Thoracic aorta (tissue), 2 donors: Measurements from ENCODE around the gene CXCL17. TPM values are rescaled to one million over a fixed set of nuclear protein-coding genes. Genes with fewer than 3 reads are reported as not detected.

Experiments used
- ATAC-seq: fragments of 150-250 bp; one replicate; pipeline ENCODE4 v1.8.0; 2017; ENCODE audit warnings: low read depth; ENCODE audit not compliant: insufficient number of reproducible peaks, low FRiP score
- DNase-seq: peaks from one replicate; pipeline ENCODE4 v3.0.0-alpha.2; 2020; ENCODE audit warnings: low spot score
- H3K27ac ChIP-seq, 2 donors: fragments of 200-600 bp; sonication (generic); 1 replicate in 1 of 2; 2 replicates in 1 of 2; pipeline ENCODE4 v1.5.1; 2016; ENCODE audit warnings: mild to moderate bottlenecking in 2 of 2, moderate library complexity in 2 of 2
- H3K27me3 ChIP-seq: fragments of 200-600 bp; sonication (generic); replicated peaks from 2 replicates; pipeline ENCODE4 v1.6.0; 2016; ENCODE audit warnings: mild to moderate bottlenecking; ENCODE audit not compliant: insufficient read depth
- H3K36me3 ChIP-seq: fragments of 200-600 bp; sonication (generic); one replicate; pipeline ENCODE4 v1.5.1; 2016
- H3K4me1 ChIP-seq, 2 donors: fragments of 200-600 bp; sonication (generic); 1 replicate in 1 of 2; 2 replicates in 1 of 2; pipeline versions ENCODE4 v1.5.1 to v1.6.0; 2016; ENCODE audit warnings: low read depth in 2 of 2, mild to moderate bottlenecking in 1 of 2; ENCODE audit not compliant: control insufficient read depth in 1 of 2
- H3K4me3 ChIP-seq: fragments of 200-600 bp; sonication (generic); 2 replicates; pipeline ENCODE4 v1.5.1; 2016; ENCODE audit warnings: mild to moderate bottlenecking
- H3K9me3 ChIP-seq: fragments of 200-600 bp; sonication (generic); 2 replicates; pipeline ENCODE4 v1.5.1; 2016
- CTCF ChIP-seq: fragments of 200-600 bp; sonication (generic); IDR thresholded peaks from one replicate; pipeline ENCODE4 v1.5.1; 2019; ENCODE audit warnings: antibody characterized with exemption
- total RNA-seq, 2 donors: library from RNA; depleted of rRNA; stranded (reverse); fragments of >200 nt; gene quantifications; one replicate each; pipeline versions ENCODE4 v1.1.0 to v1.2.3, GENCODE V29; 2016

Gene CXCL17
- total RNA-seq, 2 donors from 2014 or later = 1.6 TPM; not detected in 1

DNA sequence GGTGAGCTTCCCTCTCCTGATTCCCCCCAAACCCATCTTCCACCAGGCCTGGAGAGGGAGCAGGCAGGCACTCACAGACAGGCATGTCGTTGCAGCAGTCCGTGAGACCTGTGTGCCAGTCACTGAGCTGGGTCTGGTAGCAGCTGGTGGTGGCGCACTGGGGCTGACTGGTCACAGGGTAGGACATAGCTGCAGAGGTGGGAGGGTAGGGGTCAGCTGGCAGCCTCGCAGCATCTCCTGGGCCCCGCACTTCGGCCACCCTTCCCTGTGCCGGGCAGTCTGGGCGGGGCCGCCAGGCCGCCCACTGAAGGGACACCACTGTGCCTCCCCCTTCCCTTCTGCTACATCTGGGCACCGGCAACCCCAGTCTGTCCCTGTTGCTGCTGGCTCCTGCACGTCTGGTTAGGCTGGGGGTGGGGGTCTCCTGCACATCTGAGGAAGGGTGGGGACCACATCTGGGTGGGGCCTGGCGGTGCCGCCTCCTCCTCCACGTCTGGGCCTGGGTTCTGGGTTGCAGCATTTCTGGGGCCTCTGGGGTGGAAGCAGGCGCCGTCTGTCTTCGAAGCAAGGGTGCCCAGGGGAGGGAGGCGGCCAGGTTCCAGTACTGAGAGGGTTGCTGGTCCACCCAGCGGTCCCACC, 53.8 kb downstream of the CXCL17 start:
- no peak for ATAC-seq
- H3K36me3 ChIP-seq = no peaks in the 10 kb centered on the region
- peaks cover 11% of the 10 kb centered on the region for H3K27me3 ChIP-seq
- H3K4me3 ChIP-seq = no peak overlapping the region
- no peak for DNase-seq
- H3K4me1 ChIP-seq = peaks cover 3 to 6% of the 10 kb centered on the region in 2 donors
- no peak overlapping the region for H3K27ac ChIP-seq
- no peaks in the 10 kb centered on the region for H3K9me3 ChIP-seq
- no peak for TF ChIP-seq CTCF

DNA sequence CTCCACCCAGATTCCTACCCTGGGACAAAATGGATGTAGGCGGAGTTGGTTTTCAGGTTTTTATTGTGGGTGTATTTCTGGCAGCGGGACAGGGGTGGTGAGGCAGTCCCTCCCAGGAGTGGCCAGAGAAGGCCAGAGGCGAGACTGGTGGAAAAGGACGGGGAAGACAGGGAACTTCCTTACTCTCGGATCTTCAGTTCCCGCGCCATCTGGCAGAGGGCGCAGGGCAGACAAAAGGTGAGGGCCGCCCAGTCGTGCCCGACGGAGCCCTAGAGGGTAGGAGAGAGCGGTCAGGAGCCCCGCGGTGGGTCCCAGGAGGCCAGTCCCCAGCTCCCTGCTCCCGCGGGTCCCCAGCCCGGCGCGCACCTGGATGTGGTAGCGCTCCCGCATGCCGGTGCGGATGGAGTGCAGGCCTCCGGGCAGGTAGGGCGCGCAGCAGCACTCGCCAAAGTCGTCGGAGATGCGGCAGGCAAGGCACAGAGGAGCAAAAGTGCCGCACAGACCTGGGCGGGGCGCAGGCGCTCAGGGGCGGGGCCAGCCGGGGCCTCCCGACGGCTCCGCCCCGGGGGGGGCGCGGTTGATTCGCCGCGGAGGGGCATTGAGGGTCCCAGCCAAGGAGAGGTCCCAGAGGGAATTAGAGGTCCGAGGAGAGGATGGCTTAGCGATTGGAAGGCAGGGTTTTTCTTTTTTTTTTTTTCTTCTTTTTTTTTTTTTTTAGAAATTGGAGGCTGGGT, 55.6 kb downstream of the CXCL17 start:
- Histone ChIP-seq H3K4me3 (peak overlapping the region; percentile 70), H3K4me1 (peaks cover 3 to 6% of the 10 kb centered on the region in 2 donors), H3K27me3 (peaks cover 11% of the 10 kb centered on the region), H3K36me3 (no peaks in the 10 kb centered on the region), H3K9me3 (no peaks in the 10 kb centered on the region), H3K27ac (no peak overlapping the region)
- no peak for DNase-seq
- no peak for ATAC-seq
- TF ChIP-seq CTCF = peak; percentile 24

DNA sequence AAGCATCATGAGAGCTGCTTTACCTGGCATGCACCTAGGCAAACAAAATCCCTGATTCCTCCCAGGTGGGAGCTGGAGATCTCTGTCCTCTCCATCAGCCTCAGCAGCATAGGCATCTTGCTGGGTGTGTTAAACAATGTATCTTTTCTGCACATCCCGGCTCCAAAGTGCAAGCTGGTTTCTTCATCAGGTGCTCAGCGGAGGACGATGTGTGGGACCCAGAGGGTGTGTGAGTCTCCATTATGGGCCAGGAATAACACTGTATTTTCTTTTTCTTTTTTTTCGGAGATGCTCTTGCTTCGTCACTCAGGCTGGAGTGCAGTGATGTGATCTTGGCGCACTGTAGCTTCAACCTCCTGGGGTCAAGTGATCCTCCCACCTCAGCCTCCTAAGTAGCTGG, 62.6 kb downstream of the CXCL17 start:
- ATAC-seq = no peak
- Histone ChIP-seq H3K27me3 (no peaks in the 10 kb centered on the region), H3K9me3 (no peaks in the 10 kb centered on the region), H3K4me1 (no peaks in the 10 kb centered on the region), H3K36me3 (peaks cover 4% of the 10 kb centered on the region), H3K27ac (no peak overlapping the region), H3K4me3 (no peak overlapping the region)
- no peak for DNase-seq
- TF ChIP-seq CTCF = no peak

Other genes starting within 250 kb of the CXCL17 start
- gene DEDD2, start 225.3 kb downstream of the CXCL17 start, total RNA-seq = 10 to 100 TPM; 21.7 to 33.2 TPM
- gene ZNF526, start 222.6 kb downstream of the CXCL17 start, total RNA-seq = 10 to 100 TPM in 1 of 2 donors, 1 to 10 TPM in 1; 7.9 to 10.3 TPM
- gene GSK3A, start 200.3 kb downstream of the CXCL17 start, total RNA-seq = 10 to 100 TPM; 23.7 to 26.9 TPM
- 10 to 100 TPM; 46.6 to 49.8 TPM for gene ERF, start 187.8 kb downstream of the CXCL17 start, total RNA-seq
- 100 to 1,000 TPM in 1 of 2 donors, 10 to 100 TPM in 1; 57.1 to 112 TPM for gene CIC, start 173.7 kb downstream of the CXCL17 start, total RNA-seq
- gene PRR19, start 140.8 kb downstream of the CXCL17 start, total RNA-seq = not detected
- gene PAFAH1B3, start 140.3 kb downstream of the CXCL17 start, total RNA-seq = 1 to 10 TPM in 1 of 2 donors, not detected in 1; 1.8 TPM
- gene TMEM145, start 129.6 kb downstream of the CXCL17 start, total RNA-seq = not detected
- 10 to 100 TPM; 19.5 to 24.4 TPM for gene MEGF8, start 117.3 kb downstream of the CXCL17 start, total RNA-seq
- gene CNFN, start 52.6 kb downstream of the CXCL17 start, total RNA-seq = not detected
- gene LIPE, start 15.6 kb downstream of the CXCL17 start, total RNA-seq = 1 to 10 TPM; 4.5 to 7.3 TPM
- gene CEACAM1, start 85.5 kb upstream of the CXCL17 start, total RNA-seq = 1 to 10 TPM; 2.2 to 4.6 TPM
- not detected for gene CEACAM8, start 152.0 kb upstream of the CXCL17 start, total RNA-seq